H1 (cell line): Measurements from ENCODE around the gene SPINK7. TPM values are rescaled to one million over a fixed set of nuclear protein-coding genes. Genes with fewer than 3 reads are reported as not detected.

ENCODE experiments used
- E2F6 ChIP-seq: IDR thresholded peaks from 2 replicates; pipeline ENCODE4 v1.6.1; 2012; ENCODE audit warnings: inconsistent platforms
- GABPA ChIP-seq: IDR thresholded peaks from 2 replicates; pipeline ENCODE4 v1.6.1; 2011; ENCODE audit warnings: mild to moderate bottlenecking, low read length, moderate library complexity, borderline replicate concordance; ENCODE audit not compliant: insufficient read depth
- HDAC2 ChIP-seq, 2 experiments: fragments of 300-600 bp in 1 of 2; sonication (generic) in 1 of 2; IDR thresholded peaks; 2 replicates each; pipeline ENCODE4 v1.6.1; 2011 to 2012; ENCODE audit warnings: low read depth in 2 of 2, low read length in 2 of 2, mild to moderate bottlenecking in 2 of 2, moderate library complexity in 2 of 2, borderline replicate concordance in 1 of 2, inconsistent platforms in 1 of 2
- HDAC6 ChIP-seq: IDR thresholded peaks from one replicate; pipeline ENCODE4 v1.7.1; 2012; ENCODE audit warnings: low read depth, mild to moderate bottlenecking, inconsistent platforms, low read length, moderate library complexity
- KDM5A ChIP-seq: fragments of 200-600 bp; IDR thresholded peaks from 2 replicates; pipeline ENCODE4 v1.7.1; 2012; ENCODE audit warnings: mild to moderate bottlenecking, low read length, inconsistent platforms, mixed read lengths
- PHF8 ChIP-seq: fragments of 200-600 bp; sonication (generic); conservative IDR thresholded peaks from 2 replicates; pipeline ENCODE4 v1.7.1; 2012; ENCODE audit warnings: low read depth, mild to moderate bottlenecking, inconsistent platforms, low read length, moderate library complexity
- SP2 ChIP-seq: IDR thresholded peaks from 2 replicates; pipeline ENCODE4 v1.6.1; 2012; ENCODE audit warnings: mild to moderate bottlenecking, low read length, inconsistent platforms
- SRF ChIP-seq: IDR thresholded peaks from 2 replicates; pipeline ENCODE4 v1.6.1; 2011; ENCODE audit warnings: mild to moderate bottlenecking, low read depth, low read length, moderate library complexity
- USF2 ChIP-seq: IDR thresholded peaks from 2 replicates; pipeline ENCODE4 v1.6.1; 2011; ENCODE audit warnings: low read length, improper control_type of control experiment
- polyA plus RNA-seq, 7 experiments: library from polyadenylated mRNA; depleted of rRNA in 3 of 7; stranded (reverse) in 5 of 7; unstranded in 2 of 7; fragments of >200 nt in 5 of 7; fragments of 200-250 nt in 2 of 7; gene quantifications; 1 replicate in 5 of 7; 2 replicates in 1 of 7; 4 replicates in 1 of 7; pipeline versions ENCODE4 v1.2.1 to v1.2.3, GENCODE V29; 2011 to 2013; ENCODE audit warnings: missing spikeins in 2 of 7, mixed read lengths in 2 of 7
- total RNA-seq: library from RNA; stranded (reverse); fragmentation: NEBNext Ultra II Directional; extraction: Animal tissue kit (Norgen Biotek cat#: 25700); gene quantifications from 2 replicates; pipeline ENCODE4 v1.2.1, GENCODE V29; 2021

Gene SPINK7
- total and polyA plus RNA-seq, 2 of the 8 experiments (the other 6 are each of a cell fraction or from before 2014, with no cell fraction given), result not detected

- TF ChIP-seq SRF, result no peak
- no peak for TF ChIP-seq PHF8
- no peak for TF ChIP-seq HDAC6
- no peak for TF ChIP-seq USF2
- TF ChIP-seq KDM5A, result no peak
- TF ChIP-seq SP2, result no peak
- no peak for TF ChIP-seq GABPA
- no peak for TF ChIP-seq HDAC2 (IDR thresholded peaks at IDR 0.05; ENCODE audit: borderline replicate concordance in 1 of 2, low read depth in 2 of 2, low read length in 2 of 2)
- TF ChIP-seq E2F6, result no peak
Observed at GRCh38 chr5:148312153-148312552, at the start of gene SPINK7 (continued).
